OCI-LY7 (cell line): ENCODE data around the gene CD47. TPM values are rescaled to one million over a fixed set of nuclear protein-coding genes. Genes with fewer than 3 reads are reported as not detected.

Experiments
- BruUV-seq: library from RNA; stranded (reverse); fragments of 400-500 nt; replicated peaks from 2 replicates; lab custom pipeline; 2021; lab: Mats Ljungman, UMichigan
- CTCF ChIA-PET: fragments of 300-600 bp; sonication (Branson Sonifier 250); formaldehyde crosslinking; loops from one replicate; lab custom pipeline; 2022; ENCODE audit warnings: antibody characterized with exemption; ENCODE audit not compliant: unreplicated experiment; lab: Charles Lee
- POLR2A ChIA-PET: fragments of 300-600 bp; sonication (Branson Sonifier 250); formaldehyde crosslinking; loops from one replicate; lab custom pipeline; 2022; ENCODE audit warnings: antibody characterized with exemption; lab: Charles Lee
- DNase-seq: peaks from one replicate; pipeline ENCODE4 v3.0.0-alpha.2; 2015; ENCODE audit warnings: low spot score
- H2AFZ ChIP-seq: fragments of 200-600 bp; sonication (generic), shearing (Covaris generic); 2 replicates; pipeline ENCODE4 v1.6.1; 2014; ENCODE audit warnings: mild to moderate bottlenecking, antibody characterized with exemption, low read length, moderate library complexity
- H3K27ac ChIP-seq: fragments of 200-600 bp; sonication (generic); 2 replicates; pipeline ENCODE4 v1.5.1; 2014; ENCODE audit warnings: mixed run types, low read depth, mild to moderate bottlenecking, moderate library complexity, low read length, inconsistent platforms; ENCODE audit not compliant: poor library complexity, severe bottlenecking
- H3K36me3 ChIP-seq: fragments of 200-600 bp; sonication (generic); 2 replicates; pipeline ENCODE4 v1.6.1; 2014; ENCODE audit warnings: mild to moderate bottlenecking, antibody characterized with exemption, low read length, moderate library complexity, mixed read lengths; ENCODE audit not compliant: insufficient read depth
- H3K4me1 ChIP-seq: fragments of 200-600 bp; sonication (generic); 2 replicates; pipeline ENCODE4 v1.5.1; 2014; ENCODE audit warnings: mild to moderate bottlenecking, low read length; ENCODE audit not compliant: insufficient read depth, poor library complexity, severe bottlenecking
- H3K4me2 ChIP-seq: fragments of 200-600 bp; sonication (generic); 2 replicates; pipeline ENCODE4 v1.6.1; 2014; ENCODE audit warnings: mild to moderate bottlenecking, low read length
- H3K4me3 ChIP-seq: fragments of 200-600 bp; sonication (generic); 2 replicates; pipeline ENCODE4 v1.5.1; 2014; ENCODE audit warnings: mild to moderate bottlenecking, low read depth, low read length; ENCODE audit not compliant: poor library complexity, severe bottlenecking
- H3K79me2 ChIP-seq: fragments of 200-600 bp; sonication (generic); 2 replicates; pipeline ENCODE4 v1.6.1; 2016; ENCODE audit warnings: low read depth, mild to moderate bottlenecking, low read length, moderate library complexity, mixed read lengths; ENCODE audit not compliant: insufficient read depth
- H3K9me2 ChIP-seq: fragments of 200-600 bp; sonication (generic); 2 replicates; pipeline ENCODE4 v1.6.1; 2016; ENCODE audit warnings: mild to moderate bottlenecking, low read length, mixed read lengths; ENCODE audit not compliant: insufficient read depth
- H3K9me3 ChIP-seq: fragments of 200-600 bp; sonication (generic); 2 replicates; pipeline ENCODE4 v1.6.1; 2014; ENCODE audit warnings: mild to moderate bottlenecking, mixed run types, low read length, mixed read lengths
- H4K20me1 ChIP-seq: fragments of 200-600 bp; sonication (generic); 2 replicates; pipeline ENCODE4 v1.6.1; 2014; ENCODE audit warnings: mild to moderate bottlenecking, antibody characterized with exemption, low read length, moderate library complexity, mixed read lengths; ENCODE audit not compliant: insufficient read depth
- CTCF ChIP-seq: fragments of 200-600 bp; sonication (generic); conservative IDR thresholded peaks from 2 replicates; pipeline ENCODE4 v1.5.1; 2014; ENCODE audit warnings: mild to moderate bottlenecking, antibody characterized with exemption, low read length, moderate library complexity, mixed read lengths
- EZH2phosphoT487 ChIP-seq: fragments of 200-600 bp; sonication (generic); IDR thresholded peaks from 2 replicates; pipeline ENCODE4 v1.6.1; 2018; ENCODE audit warnings: low read depth, borderline replicate concordance, mild to moderate bottlenecking, mixed run types, antibody characterized with exemption, low read length, moderate library complexity, mixed read lengths
- intact Hi-C: fragments of 100-400 bp; cut with micrococcal nuclease; formaldehyde crosslinking; loops from one replicate; pipeline ENCODE4 v1.10.0; 2022; ENCODE audit not compliant: unreplicated experiment
- total RNA-seq, 2 experiments: library from RNA; depleted of rRNA in 1 of 2; stranded (reverse); fragments of >200 nt in 1 of 2; shearing (Covaris generic) in 1 of 2; gene quantifications; 2 replicates each; pipeline ENCODE4 v1.2.3, GENCODE V29; 2014 to 2022

Gene CD47
- total RNA-seq, 2 experiments from 2014 or later: 43.9 to 50.0 TPM

- H3K4me1 ChIP-seq: peaks cover 24% of the 10 kb centered on the region
- no TSS peak for BruUV-seq
- H3K4me2 ChIP-seq: no peak overlapping the region
- H2AFZ ChIP-seq: no peak overlapping the region
- no peaks in the 10 kb centered on the region for H3K36me3 ChIP-seq
- no peaks in the 10 kb centered on the region for H4K20me1 ChIP-seq
- no peak overlapping the region for H3K4me3 ChIP-seq
- H3K9me2 ChIP-seq: no peaks in the 10 kb centered on the region
- POLR2A ChIA-PET: no interaction called here
- H3K9me3 ChIP-seq: peaks cover 5% of the 10 kb centered on the region; the same call in 1 of the 2 replicates
- H3K79me2 ChIP-seq: no peaks in the 10 kb centered on the region
- H3K27ac ChIP-seq: no peak overlapping the region
- 0 out of 2 replicates have a peak, but pooled peaks have one; percentile 18 for TF ChIP-seq CTCF
- no peak for TF ChIP-seq EZH2phosphoT487
- intact Hi-C loops: loop anchor here (10.0 kb wide), 2 partner anchors 595 to 1865 kb away; partner anchors contain the start of gene BBX
- CTCF ChIA-PET: no interaction called here
- DNase-seq: no peak
Measured at GRCh38 chr3:108119398-108120104, 28.7 kb upstream of the CD47 start.

- H3K9me2 ChIP-seq: no peaks in the 10 kb centered on the region
- no TSS peak for BruUV-seq
- no peak overlapping the region for H3K4me3 ChIP-seq
- no peak overlapping the region for H3K27ac ChIP-seq
- DNase-seq: no peak
- intact Hi-C loops: loop anchor here (1.0 kb wide), 1 partner anchor 46 kb away; no protein-coding TSS in a partner anchor
- H3K36me3 ChIP-seq: no peaks in the 10 kb centered on the region
- CTCF ChIA-PET: interaction anchor here (0.6 kb wide), 1 partner anchor 33 kb away, joined by 3 read pairs; no protein-coding TSS in a partner anchor
- H3K79me2 ChIP-seq: no peaks in the 10 kb centered on the region
- POLR2A ChIA-PET: interaction anchor here (1.0 kb wide), 1 partner anchor 11 kb away, joined by 3 read pairs; no protein-coding TSS in a partner anchor
- H3K4me2 ChIP-seq: no peak overlapping the region
- H3K4me1 ChIP-seq: peaks cover 14% of the 10 kb centered on the region
- H4K20me1 ChIP-seq: no peaks in the 10 kb centered on the region
- peaks cover 5% of the 10 kb centered on the region; the same call in 1 of the 2 replicates for H3K9me3 ChIP-seq
- no peak for TF ChIP-seq EZH2phosphoT487
- TF ChIP-seq CTCF: no peak
- peak overlapping the region; percentile 25; the same call in 1 of the 2 replicates for H2AFZ ChIP-seq
Measured at GRCh38 chr3:108118038-108118768, 27.4 kb upstream of the CD47 start.
